K562 (cell line): ENCODE data around the gene NPAS1. TPM values are rescaled to one million over a fixed set of nuclear protein-coding genes. Genes with fewer than 3 reads are reported as not detected.

Source experiments
- ATAC-seq: fragments of 200-7000 bp; cut with Tn5 transposase; 3 replicates; pipeline ENCODE4 v1.9.1; 2020; ENCODE audit warnings: moderate library complexity
- BruUV-seq: library from RNA; stranded (reverse); fragments of 400-500 nt; replicated peaks from 2 replicates; lab custom pipeline; 2021; lab: Mats Ljungman, UMichigan
- CTCF ChIA-PET: fragments of 300-600 bp; formaldehyde crosslinking; extraction: SDS; loops from one replicate; lab custom pipeline; 2021; ENCODE audit warnings: low intra/inter-chr PET ratio; lab: Yijun Ruan, JAX
- POLR2A ChIA-PET: fragments of 300-600, 350-650 bp; sonication (Branson Sonifier 250); formaldehyde crosslinking; extraction: SDS; loops from one replicate; lab custom pipeline; 2021; ENCODE audit warnings: antibody characterized with exemption, inconsistent platforms; lab: Yijun Ruan, JAX
- DNase-seq, 4 experiments: peaks; one replicate each; pipeline versions ENCODE4 v3.0.0 to v3.0.0-alpha.2; 2011 to 2018; ENCODE audit warnings: low spot score in 3 of 4, mixed read lengths in 3 of 4; ENCODE audit errors: extremely low read depth in 1 of 4
- FAIRE-seq: peaks from 2 replicates; lab custom pipeline; 2011; peaks lifted over from hg19 to GRCh38; lab: Jason Lieb, UNC
- H2AFZ ChIP-seq: 2 replicates; pipeline ENCODE4 v1.6.0; 2011; ENCODE audit warnings: low read depth, low read length, control low read depth, inconsistent platforms
- H3K27ac ChIP-seq: fragments of 200-600 bp; 3 replicates; pipeline ENCODE4 v1.8.0; 2011; ENCODE audit warnings: low read depth, mild to moderate bottlenecking, control low read depth, inconsistent platforms, low read length, moderate library complexity, mixed read lengths; ENCODE audit errors: extremely low read depth
- H3K27me3 ChIP-seq, 2 experiments: fragments of 300-600 bp in 1 of 2; 2 replicates in 1 of 2; 3 replicates in 1 of 2; pipeline versions ENCODE4 v1.6.0 to v1.8.0; 2011; ENCODE audit warnings: inconsistent platforms in 2 of 2, low read length in 2 of 2, mild to moderate bottlenecking in 1 of 2, mixed read lengths in 1 of 2, moderate library complexity in 1 of 2; ENCODE audit not compliant: control insufficient read depth in 2 of 2, insufficient read depth in 2 of 2
- H3K36me3 ChIP-seq: fragments of 300-600 bp; 3 replicates; pipeline ENCODE4 v1.8.0; 2011; ENCODE audit warnings: mild to moderate bottlenecking, low read length, inconsistent platforms; ENCODE audit not compliant: control insufficient read depth, insufficient read depth
- H3K4me1 ChIP-seq, 2 experiments: fragments of 200-600 bp in 1 of 2; replicated peaks in 1 of 2; 2 replicates in 1 of 2; 3 replicates in 1 of 2; pipeline versions ENCODE4 v1.5.1 to v1.8.0; 2011; ENCODE audit warnings: inconsistent platforms in 2 of 2, low read length in 2 of 2, mild to moderate bottlenecking in 1 of 2, mixed read lengths in 1 of 2, moderate library complexity in 1 of 2; ENCODE audit not compliant: control insufficient read depth in 2 of 2, insufficient read depth in 2 of 2
- H3K4me2 ChIP-seq: 2 replicates; pipeline ENCODE4 v1.6.1; 2011; ENCODE audit warnings: low read length, control low read depth, inconsistent platforms, mixed read lengths; ENCODE audit not compliant: insufficient read depth
- H3K4me3 ChIP-seq: fragments of 200-600 bp; sonication (generic), shearing (Covaris generic); 2 replicates; pipeline ENCODE4 v1.5.1; 2016; ENCODE audit warnings: control low read depth, inconsistent platforms
- H3K79me2 ChIP-seq: fragments of 200-600 bp; 3 replicates; pipeline ENCODE4 v1.8.0; 2011; ENCODE audit warnings: low read length, inconsistent platforms; ENCODE audit not compliant: control insufficient read depth, insufficient read depth
- H3K9ac ChIP-seq, 2 experiments: 2 replicates each; pipeline versions ENCODE4 v1.6.0 to v1.6.1; 2011; ENCODE audit warnings: low read depth in 2 of 2, low read length in 2 of 2, control low read depth in 1 of 2, inconsistent platforms in 1 of 2, mild to moderate bottlenecking in 1 of 2, mixed read lengths in 1 of 2; ENCODE audit not compliant: insufficient read depth in 1 of 2
- H3K9me1 ChIP-seq: one replicate; pipeline ENCODE4 v1.6.0; 2011; ENCODE audit warnings: inconsistent platforms, mild to moderate bottlenecking, low read length, moderate library complexity; ENCODE audit not compliant: control insufficient read depth, insufficient read depth
- H3K9me3 ChIP-seq: replicated peaks from 2 replicates; pipeline ENCODE4 v1.5.1; 2011; ENCODE audit warnings: low read depth, low read length, inconsistent platforms; ENCODE audit not compliant: control insufficient read depth, insufficient read depth
- H4K20me1 ChIP-seq: replicated peaks from 2 replicates; pipeline ENCODE4 v1.6.1; 2011; ENCODE audit warnings: low read length, inconsistent platforms, mixed read lengths; ENCODE audit not compliant: control insufficient read depth, insufficient read depth
- TAF1 ChIP-seq: IDR thresholded peaks from 2 replicates; pipeline ENCODE4 v1.6.1; 2011; ENCODE audit warnings: mild to moderate bottlenecking, low read length, moderate library complexity; ENCODE audit not compliant: insufficient read depth, control insufficient read depth, severe bottlenecking; ENCODE audit errors: extremely low read depth
- ZBTB2 ChIP-seq: fragments of 450-650 bp; IDR thresholded peaks from 2 replicates; pipeline ENCODE4 v1.6.1; 2016; ENCODE audit warnings: antibody characterized with exemption
- WGBS: fragments of 100-300 bp; shearing (Covaris generic); methylation state at CpG from one replicate; pipeline ENCODE4 v1.1.6; 2016; ENCODE audit warnings: low coverage, mixed read lengths; ENCODE audit not compliant: insufficient coverage; ENCODE audit errors: missing lambda C conversion rate; 5-methylcytosine and 5-hydroxymethylcytosine counted together
- in situ Hi-C: fragments of 300-500 bp; cut with MboI; formaldehyde crosslinking; loops from 4 replicates; pipeline ENCODE4 v1.15.0; 2018; ENCODE audit warnings: inconsistent platforms, mixed read lengths
- intact Hi-C: fragments of 100-400 bp; cut with micrococcal nuclease; formaldehyde crosslinking; loops from 2 replicates; pipeline ENCODE4 v1.14.2; 2022
- polyA plus RNA-seq, 8 experiments: library from polyadenylated mRNA; depleted of rRNA in 4 of 8; stranded (reverse) in 5 of 8; unstranded in 3 of 8; fragments of >200 nt; fragmentation: Nextera tagmentation in 2 of 8; fragmentation: Illumina TruSeq in 1 of 8; extraction: Ambion mirVana in 2 of 8; extraction: Trizol in 1 of 8; gene quantifications; 2 replicates each; pipeline versions ENCODE4 v1.2.1 to v1.2.3, GENCODE V29; 2011 to 2014; ENCODE audit warnings: inconsistent platforms in 1 of 8, missing spikeins in 1 of 8
- total RNA-seq, 7 experiments: library from RNA; depleted of rRNA in 6 of 7; stranded (reverse); fragments of >200 nt in 6 of 7; fragmentation: Illumina TruSeq in 2 of 7; extraction: Trizol in 2 of 7; gene quantifications; 2 replicates each; pipeline versions ENCODE4 v1.2.1 to v1.2.3, GENCODE V29; 2011 to 2021; ENCODE audit warnings: low replicate concordance in 1 of 7

NPAS1 gene
- total and polyA plus RNA-seq, 9 of the 15 experiments (the other 6 are each of a cell fraction or from before 2014, with no cell fraction given), result 0.58 to 5.3 (median 2.0) TPM; not detected in 2

- Histone ChIP-seq H3K9ac (no peak overlapping the region), H3K9me1 (no peaks in the 10 kb centered on the region), H4K20me1 (no peaks in the 10 kb centered on the region), H3K79me2 (no peaks in the 10 kb centered on the region), H3K4me2 (peak overlapping the region; percentile 64; the same call in 1 of the 2 replicates), H3K4me1 (peaks cover 0 to 40% of the 10 kb centered on the region in 2 experiments; a peak in 3 of 5 replicates), H2AFZ (0 out of 2 replicates have a peak overlapping the region, but pooled peaks have one; percentile 51), H3K27ac (no peak overlapping the region), H3K4me3 (no peak overlapping the region)
- 15% methylated on average over 13 of the region's 13 CpGs for WGBS
- FAIRE-seq, result no peak
- no TSS peak for BruUV-seq
- CTCF ChIA-PET, result no interaction called here
- in situ Hi-C loops, result no loop called here
- intact Hi-C loops, result loop anchor here (10.0 kb wide), 1 partner anchor 46 kb away; no protein-coding TSS in a partner anchor
- TF ChIP-seq TAF1 (no peak), ZBTB2 (0 out of 2 replicates have a peak, but pooled peaks have one; percentile 22)
- TF ChIP-seq, all 486 proteins: peak for 1
- no peak for ATAC-seq
- Histone ChIP-seq H3K36me3 (no peaks in the 10 kb centered on the region), H3K9me3 (no peaks in the 10 kb centered on the region), H3K27me3 (peaks cover 17 to 27% of the 10 kb centered on the region in 2 experiments; a peak in 4 of 5 replicates)
- POLR2A ChIA-PET, result interaction anchor here (1.4 kb wide), 1 partner anchor 39 kb away, joined by 3 read pairs; no protein-coding TSS in a partner anchor
- no peak for DNase-seq
Observed at GRCh38 chr19:47018923-47019322, 714 bp upstream of the NPAS1 start.
